ENCODE results near the gene SLC2A9.

DNA sequence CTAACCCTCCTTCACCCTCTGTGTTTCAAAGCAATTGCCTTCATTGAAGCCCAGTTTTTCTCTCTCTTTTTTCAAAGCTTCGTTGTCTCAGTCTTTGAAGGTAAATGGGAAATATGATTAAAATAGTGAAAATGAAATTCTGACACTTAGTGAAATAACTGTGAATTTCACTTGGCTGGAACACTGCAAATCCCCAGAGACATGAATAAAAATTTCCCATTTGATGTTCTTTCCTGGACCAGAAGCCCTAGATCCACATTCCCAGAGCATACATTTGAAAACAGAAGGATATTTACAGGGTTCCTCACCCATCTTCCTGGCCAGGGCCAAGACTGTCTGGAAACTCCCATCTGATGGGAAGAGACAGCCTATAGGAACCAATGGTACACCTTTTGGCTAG lies 45.0 kb downstream of the SLC2A9 start:
- TF ChIP-seq POLR2A (IDR thresholded peaks at IDR 0.05; ENCODE audit: low read length) (no peak), GATA1 (IDR thresholded peaks at IDR 0.05; ENCODE audit: low read depth, low read length) (no peak)

Measured in erythroblast (primary cell).